ENCODE measurements around the gene TBPL1. TPM values are rescaled to one million over a fixed set of nuclear protein-coding genes. Genes with fewer than 3 reads are reported as not detected.
"Not testable (repeated sequence)": the region's sequence is repeated elsewhere in the genome, so short reads cannot be mapped to it uniquely, and the experiment has no call there.

Gene TBPL1
- 32.3 and 52.0 TPM in 2 replicates for total RNA-seq (2014; rRNA removed; shearing (Covaris generic))

DNA sequence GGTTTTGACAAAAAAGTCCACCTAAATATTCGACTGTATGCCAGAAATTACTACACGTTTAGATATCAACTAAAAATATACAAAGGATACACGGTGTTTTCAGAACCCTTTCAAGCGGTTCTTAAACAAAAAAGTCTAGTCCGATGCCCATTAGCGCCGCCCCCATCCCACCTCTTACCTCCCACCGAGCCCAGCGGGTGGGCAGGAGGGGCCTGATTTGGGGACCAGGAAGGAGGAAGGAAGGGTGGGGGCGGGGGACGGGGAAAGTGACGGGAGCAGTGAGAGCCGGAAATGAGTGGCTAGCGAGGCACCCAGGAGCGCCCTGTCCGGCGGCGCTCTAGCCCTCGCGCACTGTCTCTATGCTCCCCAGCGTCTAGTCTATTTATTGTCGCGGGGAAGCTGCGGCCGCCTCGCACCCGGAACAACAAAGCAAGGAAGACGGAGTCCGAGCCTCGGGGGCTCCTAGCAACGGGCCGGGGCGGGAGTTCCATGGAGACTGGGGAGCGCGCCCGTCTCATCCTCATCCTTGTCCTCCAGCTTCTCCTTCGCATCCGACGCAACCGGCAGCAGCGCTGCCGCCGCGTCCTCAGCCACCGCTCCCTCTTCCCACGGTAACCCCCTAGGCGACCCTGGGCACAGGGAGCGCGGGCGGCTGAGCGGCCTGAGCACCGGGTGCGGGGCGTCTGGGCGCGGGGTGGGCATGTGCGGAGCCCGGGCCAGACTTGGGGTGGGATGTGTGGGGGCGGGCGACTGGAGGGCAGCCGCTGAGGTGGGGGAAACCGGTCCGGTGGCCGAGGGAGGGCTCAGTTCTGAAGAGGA is at the start of gene TBPL1:
Gene TBPL1, plus strand, starts transcription at position 410 of the 819 bp plus-strand sequence. CDS start 26,902 bp downstream, outside the sequence.
- peak; percentile 89 for DNase-seq (ENCODE audit: low spot score)

DNA sequence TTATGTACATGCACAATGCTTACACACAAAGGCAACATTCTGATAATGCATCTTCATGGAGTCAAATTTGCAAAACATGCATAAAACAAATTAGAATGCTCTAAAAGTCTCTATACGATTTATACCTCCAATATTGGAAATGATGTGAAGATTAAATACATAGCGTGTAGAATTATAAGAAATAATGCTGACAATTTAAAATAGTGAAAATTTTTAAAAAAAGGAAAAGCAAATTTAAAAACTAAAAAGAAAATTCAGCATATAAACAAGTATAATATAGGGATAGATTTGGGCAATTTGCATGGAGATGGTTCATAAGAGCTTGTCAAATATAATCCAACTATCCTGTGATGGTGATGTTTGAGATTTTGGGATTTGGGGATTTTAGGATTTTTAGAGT is 49.2 kb upstream of the TBPL1 start:
- no peak for DNase-seq (ENCODE audit: low spot score)

DNA sequence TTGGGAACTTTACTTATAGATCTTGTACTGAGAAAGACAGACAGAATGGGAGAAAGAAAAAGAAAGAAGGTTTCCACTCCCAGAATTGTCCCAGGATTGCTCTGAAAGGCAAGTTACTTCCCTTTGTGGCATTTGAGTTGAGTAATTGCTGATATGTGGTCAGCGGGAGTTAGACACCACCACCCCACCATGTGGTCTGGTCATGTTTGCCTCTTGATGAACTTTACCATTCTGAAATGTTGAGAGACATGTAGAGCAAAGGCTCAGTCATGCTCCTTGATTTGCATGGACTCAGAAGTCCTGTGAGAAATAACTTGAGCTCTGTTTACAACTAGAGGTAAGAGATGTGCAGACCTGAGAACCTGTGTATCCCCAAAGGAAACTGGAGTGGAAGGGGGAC is 47.0 kb upstream of the TBPL1 start:
- peak; percentile 8 for DNase-seq (ENCODE audit: low spot score)

DNA sequence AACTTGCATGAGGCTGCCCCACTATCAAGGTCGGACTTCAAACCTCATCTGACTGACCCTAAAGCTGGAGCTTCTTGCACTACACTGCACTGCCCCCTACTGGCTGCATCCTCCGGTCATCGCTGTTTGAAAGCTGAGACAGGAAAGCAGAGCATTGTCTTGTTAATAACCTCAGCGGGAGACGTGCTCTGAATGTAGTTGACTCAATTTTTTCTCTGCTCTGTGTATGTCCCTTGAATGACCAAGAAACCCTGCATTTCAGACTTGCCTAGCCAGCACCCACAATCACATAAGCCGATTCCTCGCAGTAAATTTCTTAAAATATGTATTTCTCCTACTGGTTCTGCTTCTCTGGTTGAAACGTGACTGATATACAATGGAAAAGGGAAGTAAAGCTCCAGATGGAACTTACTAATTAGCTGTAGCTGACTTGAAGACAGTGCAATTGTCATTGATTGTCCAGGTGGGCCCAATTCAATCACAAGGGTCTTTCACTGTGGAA is 36.3 kb upstream of the TBPL1 start:
- DNase-seq (ENCODE audit: low spot score) = peak; percentile 74

DNA sequence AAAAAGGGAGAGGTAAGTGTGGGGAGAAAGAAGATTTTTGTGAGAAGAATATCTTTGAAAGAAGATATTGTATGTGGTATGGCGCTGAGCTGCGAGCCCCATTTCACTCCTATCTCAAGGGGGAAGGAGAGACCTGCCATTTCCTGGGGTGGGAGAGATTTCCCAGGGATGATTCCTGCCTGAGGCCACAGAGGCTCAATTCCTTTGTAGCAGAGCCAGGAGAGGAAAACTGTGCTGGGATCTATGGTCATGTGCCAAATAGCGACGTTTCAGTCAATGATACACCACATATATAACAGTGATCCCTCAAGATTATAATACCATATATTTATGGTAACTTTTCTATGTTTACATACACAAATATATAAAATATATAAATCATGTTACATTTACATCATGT is 35.2 kb upstream of the TBPL1 start:
- DNase-seq (ENCODE audit: low spot score) = no peak

DNA sequence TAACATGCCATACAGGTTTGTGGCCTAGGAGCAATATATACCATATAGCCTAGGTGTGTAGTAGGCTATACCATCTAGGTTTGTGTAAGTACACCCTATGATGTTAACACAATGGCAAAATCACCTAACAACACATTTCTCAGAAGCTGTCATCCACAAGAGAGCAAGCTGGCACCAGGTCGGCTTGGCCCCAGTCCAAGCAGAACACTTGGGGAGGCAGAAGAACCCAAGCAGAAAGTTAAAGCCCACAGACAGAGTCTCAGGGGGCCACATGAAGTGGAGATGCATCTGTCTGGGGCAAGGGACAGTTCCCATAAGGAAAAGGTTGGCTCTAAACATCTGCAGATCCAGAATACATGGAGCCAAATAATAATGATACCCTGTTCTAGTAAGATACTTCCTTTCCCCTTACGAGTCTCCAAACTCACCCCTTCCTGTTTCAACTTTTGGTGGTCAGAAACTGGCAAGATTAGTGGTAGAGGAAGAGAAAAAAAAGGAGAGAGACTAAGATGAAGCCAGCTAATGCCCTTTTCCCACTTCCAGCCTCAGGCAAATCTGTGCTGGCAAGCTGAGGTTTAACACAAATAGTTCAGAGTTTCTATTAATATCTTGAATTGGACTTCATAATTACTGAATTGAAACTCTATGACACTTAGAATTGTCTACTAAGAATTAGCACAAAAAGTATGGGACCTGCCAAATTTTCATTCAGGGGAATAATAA is 34.7 kb upstream of the TBPL1 start:
- DNase-seq (ENCODE audit: low spot score) = no peak

DNA sequence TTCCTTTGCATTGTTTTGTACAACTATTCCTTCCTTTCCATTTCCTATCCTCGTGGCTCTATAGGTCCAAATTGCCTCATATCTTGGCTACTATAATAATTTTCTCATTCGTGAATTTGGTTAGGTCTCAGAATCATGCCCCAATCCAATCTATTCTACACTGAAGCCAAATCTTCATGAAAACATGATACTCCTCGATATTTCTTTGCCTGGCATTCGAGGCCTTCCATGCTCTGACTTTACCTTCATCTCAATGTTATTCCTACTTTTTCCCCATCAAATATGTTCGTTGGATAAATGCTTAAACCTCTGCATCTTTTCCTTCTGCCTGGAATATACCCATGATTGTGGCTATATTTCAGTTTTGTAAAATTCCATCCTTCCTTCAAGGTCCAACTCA is 33.7 kb upstream of the TBPL1 start:
- no peak for DNase-seq (ENCODE audit: low spot score)

DNA sequence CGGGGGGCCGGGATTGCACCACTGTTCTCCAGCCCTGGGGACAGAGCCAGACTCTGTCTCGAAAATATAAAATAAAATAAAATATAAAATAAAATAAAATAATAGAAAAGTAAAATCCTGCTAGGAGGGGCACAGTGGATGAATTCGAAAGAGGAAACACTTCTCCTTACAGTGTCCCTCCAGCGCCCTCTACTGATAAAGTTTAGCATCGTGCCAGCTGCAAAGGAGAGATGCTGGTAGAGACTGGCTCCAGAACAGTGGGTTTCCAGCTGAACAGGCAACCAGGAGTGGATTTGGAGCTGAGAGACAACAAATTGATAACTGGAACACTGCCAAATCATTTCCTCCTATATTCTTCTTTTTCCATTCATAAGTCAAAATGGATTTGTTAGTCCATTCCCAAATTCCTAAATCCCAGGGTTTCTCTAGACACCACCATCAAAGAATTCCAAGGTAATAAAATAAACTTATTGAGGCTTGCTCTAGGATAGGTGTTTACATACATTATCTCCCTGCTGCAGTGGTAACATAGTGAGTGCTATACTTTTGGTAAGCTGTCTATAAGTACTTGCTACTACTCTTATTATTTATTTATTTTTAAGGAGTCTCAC is 31.7 kb upstream of the TBPL1 start:
- peak; percentile 69 for DNase-seq (ENCODE audit: low spot score)

DNA sequence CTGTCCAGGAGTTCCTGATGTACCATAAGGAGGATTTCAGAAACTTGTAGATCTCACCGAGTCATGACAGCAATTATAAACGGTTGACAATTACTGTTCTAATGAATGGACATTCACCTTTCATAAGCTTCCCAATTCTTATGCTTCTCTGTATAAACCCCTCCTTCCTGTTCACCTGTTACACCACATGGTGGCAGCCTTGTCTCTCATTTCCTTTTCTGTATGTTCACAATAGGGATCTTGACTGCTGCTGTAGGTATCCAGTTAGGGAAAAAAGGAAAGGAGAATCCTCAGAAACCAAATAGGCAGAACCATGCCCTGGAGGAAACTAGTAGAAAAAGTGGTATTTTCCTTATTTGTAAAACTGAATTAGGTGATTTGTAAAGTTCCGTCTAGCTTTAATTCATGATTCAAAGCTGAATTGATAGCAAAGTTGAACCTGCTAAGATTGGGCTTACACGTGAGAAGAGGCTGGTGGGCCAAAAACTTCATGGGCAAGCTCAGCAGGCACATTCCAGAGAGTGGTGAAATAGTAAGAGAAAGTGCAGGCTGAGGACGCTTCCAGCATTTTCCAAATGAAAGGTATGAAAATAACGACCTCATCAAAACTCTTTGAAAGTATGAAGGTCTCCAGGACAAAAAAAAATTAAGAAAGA is 29.0 kb upstream of the TBPL1 start:
- peak; percentile 59 for DNase-seq (ENCODE audit: low spot score)

DNA sequence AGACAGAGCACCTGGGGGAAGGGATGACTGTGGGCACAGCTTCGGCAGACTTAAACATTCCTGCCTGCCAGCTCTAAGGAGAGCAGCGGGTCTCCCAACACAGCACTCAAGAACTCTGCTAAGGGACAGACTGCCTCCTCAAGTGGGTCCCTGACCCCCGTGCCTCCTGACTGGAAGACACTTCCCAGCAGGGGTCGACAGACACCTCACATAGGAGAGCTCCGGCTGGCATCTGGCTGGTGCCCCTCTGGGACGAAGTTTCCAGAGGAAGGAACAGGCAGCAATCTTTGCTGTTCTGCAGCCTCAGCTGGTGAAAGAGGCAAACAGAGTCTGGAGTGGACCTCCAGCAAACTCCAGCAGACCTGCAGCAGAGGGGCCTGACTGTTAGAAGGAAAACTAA is 21.8 kb upstream of the TBPL1 start:
- DNase-seq (ENCODE audit: low spot score) = not testable (repeated sequence)

DNA sequence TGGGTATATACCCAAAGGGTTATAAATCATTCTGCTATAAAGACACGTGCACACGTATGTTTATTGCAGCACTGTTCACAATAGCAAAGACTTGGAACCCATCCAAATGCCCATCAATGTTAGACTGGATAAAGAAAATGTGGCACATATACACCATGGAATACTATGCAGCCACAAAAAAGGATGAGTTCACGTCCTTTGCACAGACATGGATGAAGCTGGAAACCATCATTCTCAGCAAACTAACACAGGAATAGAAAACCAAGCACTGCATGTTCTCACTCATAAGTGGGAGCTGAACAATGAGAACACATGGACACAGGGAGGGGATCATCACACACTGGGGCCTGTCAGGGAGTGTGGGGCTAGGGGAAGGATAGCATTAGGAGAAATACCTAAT is 16.7 kb upstream of the TBPL1 start:
- DNase-seq (ENCODE audit: low spot score) = not testable (repeated sequence)

DNA sequence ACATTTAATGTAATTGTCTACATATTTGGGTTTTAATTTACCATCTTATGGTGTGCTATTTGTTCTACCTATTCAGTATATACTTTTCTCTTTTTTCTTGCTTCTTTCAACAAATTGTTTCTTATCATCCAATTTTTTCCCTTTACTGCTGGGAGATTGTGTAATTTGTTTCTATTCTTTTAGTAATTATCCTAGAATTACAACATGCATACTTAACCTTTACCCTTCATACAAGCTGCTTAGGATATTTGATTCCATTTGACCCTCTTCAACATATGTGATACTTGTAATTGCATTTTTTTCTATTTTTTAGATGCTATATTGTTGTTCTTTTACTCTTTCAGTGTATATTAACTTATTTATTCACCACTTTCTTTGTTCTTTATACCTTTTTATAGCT is 15.1 kb upstream of the TBPL1 start:
- no peak for DNase-seq (ENCODE audit: low spot score)

DNA sequence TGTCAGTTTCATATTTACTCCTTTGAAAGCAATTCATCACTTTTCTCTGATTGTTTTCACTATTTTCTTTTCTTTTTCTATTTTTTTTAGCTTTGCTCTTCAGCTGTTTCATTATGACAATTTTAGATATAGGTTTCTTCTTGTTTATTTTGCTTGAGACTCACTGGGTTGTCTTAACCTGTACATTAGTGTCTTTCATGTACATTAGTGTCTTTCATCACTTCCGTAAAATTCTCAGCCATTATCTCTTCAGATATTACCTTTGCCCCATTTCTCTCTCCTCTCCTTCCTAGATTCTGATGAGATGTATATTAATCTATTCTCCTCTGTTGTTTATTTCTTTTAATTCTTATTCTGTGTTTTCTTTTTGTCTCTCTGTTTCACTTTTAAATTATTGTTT is 14.5 kb upstream of the TBPL1 start:
- DNase-seq (ENCODE audit: low spot score) = no peak

DNA sequence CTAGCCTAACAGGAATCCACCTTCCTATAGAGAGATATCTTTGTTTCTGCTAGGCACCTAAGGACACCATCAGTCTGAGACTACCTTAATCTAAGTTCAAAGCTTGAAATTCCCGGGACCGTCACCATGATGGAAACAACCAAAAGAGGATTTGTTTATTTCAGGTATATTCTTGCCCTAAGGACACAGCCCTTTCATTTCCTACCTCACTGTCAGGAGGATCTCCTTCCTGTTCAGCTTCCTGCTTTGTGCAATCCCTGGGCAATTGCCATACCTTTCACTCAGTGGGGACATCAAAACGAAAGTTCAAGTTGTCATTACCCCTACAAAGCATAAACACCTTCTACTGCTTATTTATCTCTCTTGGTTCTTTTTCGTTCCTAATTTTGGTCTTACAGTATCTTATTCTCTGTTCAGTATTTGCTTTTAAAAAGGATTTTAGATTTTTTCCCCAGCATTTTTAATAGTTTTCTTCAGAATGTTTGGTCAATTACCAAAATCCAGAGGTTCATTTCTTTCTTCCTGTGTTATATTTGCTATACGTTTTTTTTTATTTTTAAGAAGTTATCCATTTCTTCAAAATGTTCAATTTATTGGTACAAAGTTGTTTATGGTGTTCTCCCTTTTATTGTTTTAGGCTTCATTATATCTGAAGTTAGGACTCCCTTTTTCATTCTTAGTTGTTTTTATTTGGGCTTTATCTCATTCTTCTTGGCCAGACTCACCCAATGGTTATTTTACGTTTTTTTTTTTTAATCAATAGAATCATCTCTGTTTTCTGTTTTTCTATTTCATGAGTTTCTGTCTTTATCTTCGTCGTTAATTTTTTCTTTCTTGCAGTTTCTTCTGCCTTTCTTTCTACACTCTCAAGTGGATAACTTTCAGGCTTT is 13.0 kb upstream of the TBPL1 start:
- no peak for DNase-seq (ENCODE audit: low spot score)

DNA sequence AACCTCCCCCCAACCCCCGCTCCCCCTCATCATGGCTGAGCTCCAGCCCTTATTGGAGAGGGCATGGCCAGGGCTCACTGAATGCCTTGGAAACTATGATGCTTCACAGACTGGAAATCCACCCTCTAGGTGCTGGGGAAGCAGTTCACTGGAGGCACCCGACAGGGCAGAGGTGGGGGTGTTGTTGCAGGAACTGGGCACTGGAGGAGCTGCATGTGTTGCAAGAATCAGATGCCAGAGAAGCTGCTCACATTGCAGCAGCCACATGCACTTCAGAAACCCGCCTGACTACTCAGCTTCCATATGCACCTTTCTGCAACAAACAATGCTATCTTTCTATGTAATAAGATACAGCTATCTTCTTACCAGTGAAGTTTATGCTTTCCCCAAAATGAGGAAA is 7.9 kb upstream of the TBPL1 start:
- no peak for DNase-seq (ENCODE audit: low spot score)

DNA sequence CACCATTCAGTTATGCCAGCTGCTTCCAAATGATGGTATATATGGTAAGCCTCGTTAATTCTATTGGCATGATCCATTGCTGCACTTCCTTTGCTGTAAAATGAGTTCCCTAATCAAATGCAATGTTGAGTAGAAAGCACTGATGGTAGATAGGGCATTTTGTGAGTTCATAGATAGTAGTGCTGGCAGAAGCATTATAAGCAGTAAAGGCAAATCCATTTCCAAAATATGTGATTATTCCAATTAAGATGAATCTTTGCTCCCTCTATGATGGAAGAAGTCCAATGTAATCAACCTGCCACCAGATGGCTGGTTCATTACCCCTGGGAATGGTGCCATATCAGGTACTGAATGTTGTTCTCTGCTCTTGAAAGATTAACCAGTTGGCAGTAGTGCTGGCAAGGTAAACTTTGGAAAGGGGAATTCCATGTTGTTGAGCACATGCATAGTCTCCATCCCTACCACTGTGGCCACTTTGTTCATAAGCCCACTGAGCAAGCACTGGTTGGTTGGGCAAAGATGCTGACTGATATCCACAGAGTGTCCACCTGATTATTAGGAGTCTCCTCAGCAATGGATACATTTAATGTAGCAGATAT is 5.6 kb upstream of the TBPL1 start:
- no peak for DNase-seq (ENCODE audit: low spot score)

DNA sequence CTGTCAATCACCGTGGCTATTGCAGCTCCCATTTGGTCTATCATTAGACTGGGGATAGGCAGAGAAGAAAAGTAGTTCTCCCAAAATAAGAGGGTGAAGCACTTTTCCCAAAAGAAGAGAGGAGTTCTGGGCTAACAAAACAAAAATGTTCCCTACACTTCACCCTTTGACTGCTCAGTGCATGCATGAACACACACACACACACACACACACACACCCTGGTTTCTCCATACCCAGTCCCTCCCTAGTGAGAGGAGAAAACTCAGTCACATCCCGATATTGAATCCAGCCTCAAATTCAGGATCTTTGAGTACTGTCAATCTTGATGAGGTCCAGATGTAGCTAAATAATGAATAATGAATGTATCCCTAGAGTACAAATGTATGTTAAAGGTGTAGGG is 4.6 kb upstream of the TBPL1 start:
- DNase-seq (ENCODE audit: low spot score) = no peak

DNA sequence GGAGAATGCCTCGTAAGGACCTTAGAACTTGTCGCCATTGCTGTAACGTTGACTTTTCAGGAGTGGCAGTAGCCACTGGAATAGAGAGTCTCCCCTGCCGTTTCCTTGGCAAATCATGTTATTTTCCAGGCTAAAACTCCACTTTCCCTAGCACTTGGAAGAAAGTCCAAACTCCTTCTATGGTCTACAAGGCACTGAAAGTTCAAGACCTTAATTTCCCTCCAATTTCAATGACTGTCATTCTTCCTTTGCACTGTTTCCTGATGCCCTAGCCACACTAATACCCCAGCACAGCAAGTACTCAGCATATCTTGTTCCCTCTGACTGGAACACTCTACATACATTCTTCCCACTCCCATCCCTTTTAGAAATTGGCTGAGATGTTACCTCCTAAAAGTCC is 1.8 kb upstream of the TBPL1 start:
- DNase-seq (ENCODE audit: low spot score) = no peak

DNA sequence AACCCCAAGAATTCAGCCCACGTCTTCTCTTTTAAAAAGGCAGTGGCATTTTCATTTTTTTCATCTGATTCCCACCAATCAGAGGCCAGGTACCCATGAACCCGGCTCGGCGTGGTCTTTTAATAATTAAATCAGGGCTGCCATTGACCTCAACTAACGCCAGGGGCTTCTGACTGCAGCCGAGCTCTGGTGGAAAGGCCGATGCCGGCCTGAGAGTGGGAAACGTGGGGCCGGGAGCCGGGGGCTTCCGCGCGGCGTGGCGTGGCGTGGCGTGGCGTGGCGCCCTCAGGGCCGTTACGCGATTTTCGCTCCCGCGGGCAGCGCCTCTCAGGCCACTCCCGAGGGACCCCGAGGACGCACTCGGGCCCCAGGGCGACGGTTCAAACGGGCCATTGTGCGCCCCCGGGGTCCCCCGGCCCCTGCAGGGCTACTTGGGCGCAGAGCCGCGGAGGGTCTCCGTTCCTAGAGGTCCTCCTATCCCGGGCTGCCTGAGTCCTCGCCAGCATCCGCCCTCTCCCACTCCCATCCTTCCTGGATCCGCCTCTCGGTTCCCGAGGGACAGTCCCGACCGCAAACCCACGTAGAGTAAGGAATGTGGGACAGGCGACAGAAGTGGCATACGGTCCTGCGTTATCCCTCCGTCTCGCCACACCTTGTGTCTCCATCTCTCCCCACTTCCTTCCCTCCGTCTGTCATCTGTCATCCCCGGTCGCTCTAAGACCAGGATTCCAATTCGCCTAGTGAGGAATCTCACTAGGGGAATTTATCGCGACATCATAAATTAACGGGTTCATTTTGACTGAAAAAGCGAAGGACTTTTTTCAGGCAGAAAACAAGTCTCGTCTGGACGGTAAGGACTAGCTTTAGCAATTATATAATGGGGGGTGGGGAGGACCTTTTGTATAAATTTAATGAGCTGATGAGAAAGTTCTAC is 876 bp upstream of the TBPL1 start:
- DNase-seq (ENCODE audit: low spot score) = peak; percentile 32

All from H4 (cell line).